Retinal pigment epithelial cell (primary cell): ENCODE results near the gene WDR27.

Experiments
- DNase-seq: peaks from one replicate; pipeline ENCODE4 v3.0.0-alpha.2; 2010; ENCODE audit warnings: low read depth
- H3K4me3 ChIP-seq: 2 replicates; pipeline ENCODE4 v1.5.1; 2011; ENCODE audit warnings: mild to moderate bottlenecking, low read length, control low read depth, moderate library complexity
- TF ChIP-seq, protein P1 (sequence below): conservative IDR thresholded peaks from 2 replicates; pipeline ENCODE4 v1.5.1; 2011; ENCODE audit warnings: low read depth, low read length, control low read depth, inconsistent platforms

Gene WDR27

DNA sequence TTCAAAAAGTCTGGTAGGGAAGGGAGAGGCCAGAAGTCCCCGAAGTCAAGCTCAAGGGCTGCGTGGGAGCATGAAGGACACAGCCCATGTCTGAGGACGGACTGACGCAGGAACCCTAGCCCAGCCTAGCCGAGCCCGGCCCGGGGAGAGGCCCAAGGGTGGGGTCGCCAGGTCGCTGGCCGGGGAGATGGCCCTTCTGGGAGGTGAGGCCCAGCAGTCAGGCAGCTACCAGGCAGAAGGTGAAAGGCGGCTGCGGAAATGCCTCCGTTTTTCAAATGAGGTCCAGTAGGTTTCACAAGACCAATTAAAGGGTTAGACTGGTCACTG lies 44.6 kb downstream of the WDR27 start:
- TF ChIP-seq, protein P1, sequence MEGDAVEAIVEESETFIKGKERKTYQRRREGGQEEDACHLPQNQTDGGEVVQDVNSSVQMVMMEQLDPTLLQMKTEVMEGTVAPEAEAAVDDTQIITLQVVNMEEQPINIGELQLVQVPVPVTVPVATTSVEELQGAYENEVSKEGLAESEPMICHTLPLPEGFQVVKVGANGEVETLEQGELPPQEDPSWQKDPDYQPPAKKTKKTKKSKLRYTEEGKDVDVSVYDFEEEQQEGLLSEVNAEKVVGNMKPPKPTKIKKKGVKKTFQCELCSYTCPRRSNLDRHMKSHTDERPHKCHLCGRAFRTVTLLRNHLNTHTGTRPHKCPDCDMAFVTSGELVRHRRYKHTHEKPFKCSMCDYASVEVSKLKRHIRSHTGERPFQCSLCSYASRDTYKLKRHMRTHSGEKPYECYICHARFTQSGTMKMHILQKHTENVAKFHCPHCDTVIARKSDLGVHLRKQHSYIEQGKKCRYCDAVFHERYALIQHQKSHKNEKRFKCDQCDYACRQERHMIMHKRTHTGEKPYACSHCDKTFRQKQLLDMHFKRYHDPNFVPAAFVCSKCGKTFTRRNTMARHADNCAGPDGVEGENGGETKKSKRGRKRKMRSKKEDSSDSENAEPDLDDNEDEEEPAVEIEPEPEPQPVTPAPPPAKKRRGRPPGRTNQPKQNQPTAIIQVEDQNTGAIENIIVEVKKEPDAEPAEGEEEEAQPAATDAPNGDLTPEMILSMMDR: no peak
- no peak for DNase-seq
- no peak overlapping the region for H3K4me3 ChIP-seq

DNA sequence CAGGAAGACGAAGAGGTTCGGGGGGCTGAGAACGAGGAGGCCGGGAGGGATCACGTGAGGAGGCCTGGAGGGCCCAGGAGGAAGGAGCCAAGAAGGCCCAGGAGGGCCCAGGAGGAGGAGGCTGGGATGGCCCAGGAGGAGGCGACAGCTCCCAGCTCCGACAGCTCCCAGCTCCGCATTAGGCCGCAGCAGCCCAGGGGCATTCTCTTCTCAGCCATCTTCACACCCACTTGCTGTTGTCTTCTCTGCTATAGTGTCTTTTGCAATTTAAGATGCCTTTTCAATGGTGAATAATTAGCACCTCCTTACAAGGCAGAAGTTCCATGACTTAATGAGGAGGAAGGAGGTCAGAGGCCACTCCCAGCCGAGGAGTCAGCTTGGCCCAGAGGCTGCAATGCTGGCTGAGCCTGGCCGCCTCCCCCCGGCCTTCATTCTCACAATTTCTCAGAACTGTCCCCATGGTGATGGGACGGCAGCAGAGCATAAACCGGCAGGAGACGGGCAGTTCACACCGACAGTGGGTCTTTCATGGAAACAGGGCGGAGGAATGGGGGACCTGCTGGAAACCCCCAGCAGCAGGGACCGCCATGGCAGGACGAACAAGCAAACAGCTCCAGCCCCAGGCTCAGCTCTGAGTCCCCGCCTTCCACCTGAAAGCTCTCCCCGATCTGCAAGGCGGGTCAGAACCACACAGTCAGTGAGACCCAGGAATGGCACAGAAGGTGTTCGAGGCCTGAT lies 45.1 kb downstream of the WDR27 start:
- no peak overlapping the region for H3K4me3 ChIP-seq
- TF ChIP-seq, protein P1: no peak
- DNase-seq: no peak

DNA sequence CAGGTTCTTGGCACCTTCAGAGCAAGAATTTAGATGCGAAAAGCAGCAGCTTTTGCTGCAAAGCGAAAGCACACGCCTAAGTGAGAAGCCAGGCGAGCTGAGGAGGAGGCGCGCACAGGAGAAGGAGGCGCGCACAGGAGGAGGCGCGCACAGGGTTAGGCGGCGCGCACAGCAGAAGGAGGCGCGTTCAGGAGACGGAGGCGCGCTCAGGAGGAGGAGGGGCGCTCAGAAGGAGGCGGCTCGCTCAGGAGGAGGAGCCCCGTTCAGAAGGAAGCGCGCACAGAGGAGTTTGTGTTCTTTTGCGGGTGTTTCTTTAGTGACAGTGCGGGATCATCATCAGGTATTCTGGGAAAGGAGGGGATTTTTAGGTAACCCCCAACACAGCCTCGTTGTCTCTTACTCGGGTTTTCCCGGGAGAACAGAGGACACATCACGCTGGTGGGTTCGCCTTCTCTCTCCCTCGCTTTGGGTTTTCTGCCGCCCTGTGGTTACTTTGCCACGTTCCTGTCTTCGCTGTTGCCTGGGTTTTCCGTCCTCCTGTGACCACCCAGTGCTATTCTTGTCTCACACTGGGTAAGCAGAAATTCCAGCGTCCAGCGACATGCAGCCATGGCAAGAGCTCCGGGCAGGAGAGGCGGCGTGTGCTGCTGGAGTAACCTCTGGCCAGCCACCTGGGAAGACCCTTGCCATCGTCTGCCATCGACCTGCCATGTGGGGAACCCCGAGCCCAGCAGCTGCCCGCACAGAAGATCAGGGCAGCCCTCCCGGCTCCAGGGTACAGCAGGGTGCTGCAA lies 47.0 kb downstream of the WDR27 start:
- peak; percentile 32 for DNase-seq
- TF ChIP-seq, protein P1: peak; percentile 50
- peak overlapping the region; percentile 58 for H3K4me3 ChIP-seq

DNA sequence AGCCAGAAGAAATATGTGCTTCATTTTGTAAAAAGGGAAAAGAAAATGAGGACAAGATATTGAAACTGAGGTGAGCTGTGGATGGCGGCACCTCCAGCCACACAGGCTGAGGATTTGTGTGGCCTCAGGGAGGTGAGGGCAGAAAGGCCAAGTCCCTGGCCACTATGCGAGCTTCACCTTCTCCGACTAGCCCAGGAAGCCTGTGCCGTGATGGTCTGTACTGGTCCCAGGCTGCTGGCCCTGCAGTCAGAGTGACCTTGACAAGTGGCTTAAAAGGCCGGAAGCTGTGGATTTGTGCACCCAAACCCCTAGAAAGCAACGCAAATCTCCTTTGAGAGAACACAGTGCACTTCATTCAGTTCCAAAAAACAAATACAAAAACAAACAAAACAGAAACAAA lies 48.1 kb downstream of the WDR27 start:
- no peak for DNase-seq
- TF ChIP-seq, protein P1: no peak
- no peak overlapping the region for H3K4me3 ChIP-seq

DNA sequence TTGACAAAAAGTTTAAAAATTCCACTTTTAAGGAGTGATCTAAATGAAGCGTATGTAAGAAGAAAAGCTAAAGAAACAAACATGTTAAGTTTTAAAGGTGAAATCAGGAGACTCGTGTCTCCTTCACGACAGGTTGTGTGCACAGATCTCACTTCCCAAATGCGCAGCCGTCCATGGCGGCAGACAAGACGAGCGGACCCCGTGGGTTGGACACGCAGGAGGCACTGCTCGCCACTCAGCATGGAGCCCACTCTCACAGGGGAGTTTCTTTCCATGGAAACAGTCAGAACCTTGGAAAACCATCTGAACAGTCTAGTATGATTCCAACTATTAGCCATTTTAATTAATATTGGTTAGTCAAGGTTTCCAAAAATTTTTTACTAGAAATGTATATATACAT lies 48.9 kb downstream of the WDR27 start:
- TF ChIP-seq, protein P1: no peak
- H3K4me3 ChIP-seq: no peak overlapping the region
- no peak for DNase-seq

DNA sequence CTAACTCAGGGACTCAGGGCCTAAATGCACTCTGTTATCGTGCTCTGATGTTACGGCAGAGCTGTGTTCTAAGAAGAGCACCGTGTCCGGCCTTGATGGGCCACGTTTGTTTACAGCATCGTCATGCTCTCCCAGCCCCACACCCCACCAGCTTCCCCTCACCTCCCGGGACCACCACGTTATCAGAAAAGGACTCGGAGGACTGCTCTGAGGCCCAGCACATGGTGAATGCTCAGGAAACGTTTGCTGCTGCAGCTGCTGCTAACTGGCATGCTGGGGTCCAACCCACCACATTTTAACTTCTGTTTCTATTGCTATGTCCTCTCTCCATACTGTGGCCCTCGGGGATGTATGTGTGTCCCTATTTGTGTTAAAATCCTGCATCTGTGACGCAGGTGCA lies 50.3 kb downstream of the WDR27 start:
- H3K4me3 ChIP-seq: no peak overlapping the region
- TF ChIP-seq, protein P1: no peak
- no peak for DNase-seq

DNA sequence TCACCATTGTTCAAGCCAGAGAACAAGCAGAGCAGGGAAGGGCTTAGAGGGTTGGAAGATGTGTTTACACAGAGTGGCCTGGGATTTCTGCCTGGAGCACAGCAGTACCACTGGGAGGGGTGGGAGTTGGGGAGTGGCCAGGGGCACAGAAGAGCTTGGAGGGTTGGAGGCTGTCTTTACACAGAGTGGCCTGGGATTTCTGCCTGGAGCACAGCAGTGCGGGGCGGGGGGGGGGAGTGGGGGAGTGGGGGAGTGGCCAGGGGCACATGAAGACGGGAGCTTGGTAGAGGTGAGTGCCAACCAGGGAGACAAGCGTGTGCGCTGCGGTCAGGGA lies 50.9 kb downstream of the WDR27 start:
- TF ChIP-seq, protein P1: no peak
- H3K4me3 ChIP-seq: no peak overlapping the region
- no peak for DNase-seq
